AG04450 (cell line): ENCODE data around the gene ATP2B3. TPM values are rescaled to one million over a fixed set of nuclear protein-coding genes. Genes with fewer than 3 reads are reported as not detected.

Experiments
- CTCF ChIA-PET: fragments of 300-600, 350-600 bp; formaldehyde crosslinking; extraction: SDS; loops from one replicate; lab custom pipeline; 2022; ENCODE audit warnings: antibody characterized with exemption, inconsistent platforms; lab: Charles Lee
- POLR2A ChIA-PET: fragments of 350-600 bp; formaldehyde crosslinking; extraction: SDS; loops from one replicate; lab custom pipeline; 2021; ENCODE audit warnings: antibody characterized with exemption, inconsistent platforms; lab: Yijun Ruan, JAX
- DNase-seq: peaks from one replicate; pipeline ENCODE4 v3.0.0-alpha.2; 2011; ENCODE audit warnings: low read depth, low spot score
- H3K27ac ChIP-seq: one replicate; pipeline ENCODE4 v1.5.1; 2012; ENCODE audit warnings: low read depth, low read length, control low read depth
- H3K27me3 ChIP-seq: one replicate; pipeline ENCODE4 v1.6.0; 2012; ENCODE audit warnings: low read length; ENCODE audit not compliant: control insufficient read depth, insufficient read depth
- H3K4me3 ChIP-seq: 2 replicates; pipeline ENCODE4 v1.5.1; 2011; ENCODE audit warnings: mild to moderate bottlenecking, low read depth, low read length, control low read depth
- H3K9me3 ChIP-seq: 2 replicates; pipeline ENCODE4 v1.5.1; 2012; ENCODE audit warnings: low read length; ENCODE audit not compliant: control insufficient read depth, insufficient read depth
- polyA plus RNA-seq: library from polyadenylated mRNA; depleted of rRNA; stranded (reverse); fragments of >200 nt; gene quantifications from 2 replicates; pipeline ENCODE4 v1.2.3, GENCODE V29; 2011
- TF ChIP-seq, protein P1 (sequence below): IDR thresholded peaks from 2 replicates; pipeline ENCODE4 v1.5.1; 2011; ENCODE audit warnings: low read depth, low read length, control low read depth, inconsistent platforms

The ATP2B3 gene
- polyA plus RNA-seq, 1 experiment: 0.01 TPM

DNA sequence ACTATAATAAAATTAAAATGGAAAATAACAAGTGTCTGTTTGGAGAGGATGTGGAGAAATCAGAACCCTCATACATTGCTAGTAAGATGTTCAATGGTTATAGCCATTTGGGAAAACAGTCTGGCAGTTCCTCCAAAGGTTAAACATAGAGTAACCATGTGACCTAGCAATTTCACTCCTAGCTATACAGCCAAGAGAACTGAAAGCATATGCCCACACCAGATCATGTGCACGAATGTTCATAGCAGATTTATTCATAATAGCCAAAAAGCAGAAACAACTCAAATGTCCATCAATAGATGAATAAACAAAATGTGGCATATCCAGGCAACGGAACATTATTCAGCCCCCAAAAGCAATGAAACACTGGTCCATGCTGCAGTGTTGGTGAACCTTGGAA lies 90.9 kb downstream of the ATP2B3 start:
- Histone ChIP-seq H3K9me3 (no peaks in the 10 kb centered on the region), H3K4me3 (no peak overlapping the region), H3K27me3 (peaks cover 12% of the 10 kb centered on the region), H3K27ac (no peak overlapping the region)
- TF ChIP-seq, protein P1, sequence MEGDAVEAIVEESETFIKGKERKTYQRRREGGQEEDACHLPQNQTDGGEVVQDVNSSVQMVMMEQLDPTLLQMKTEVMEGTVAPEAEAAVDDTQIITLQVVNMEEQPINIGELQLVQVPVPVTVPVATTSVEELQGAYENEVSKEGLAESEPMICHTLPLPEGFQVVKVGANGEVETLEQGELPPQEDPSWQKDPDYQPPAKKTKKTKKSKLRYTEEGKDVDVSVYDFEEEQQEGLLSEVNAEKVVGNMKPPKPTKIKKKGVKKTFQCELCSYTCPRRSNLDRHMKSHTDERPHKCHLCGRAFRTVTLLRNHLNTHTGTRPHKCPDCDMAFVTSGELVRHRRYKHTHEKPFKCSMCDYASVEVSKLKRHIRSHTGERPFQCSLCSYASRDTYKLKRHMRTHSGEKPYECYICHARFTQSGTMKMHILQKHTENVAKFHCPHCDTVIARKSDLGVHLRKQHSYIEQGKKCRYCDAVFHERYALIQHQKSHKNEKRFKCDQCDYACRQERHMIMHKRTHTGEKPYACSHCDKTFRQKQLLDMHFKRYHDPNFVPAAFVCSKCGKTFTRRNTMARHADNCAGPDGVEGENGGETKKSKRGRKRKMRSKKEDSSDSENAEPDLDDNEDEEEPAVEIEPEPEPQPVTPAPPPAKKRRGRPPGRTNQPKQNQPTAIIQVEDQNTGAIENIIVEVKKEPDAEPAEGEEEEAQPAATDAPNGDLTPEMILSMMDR: no peak
- POLR2A ChIA-PET: no interaction called here
- no peak for DNase-seq
- CTCF ChIA-PET: interaction anchor here (1.5 kb wide), 1 partner anchor 9 kb away, joined by 4 read pairs; no protein-coding TSS in a partner anchor

DNA sequence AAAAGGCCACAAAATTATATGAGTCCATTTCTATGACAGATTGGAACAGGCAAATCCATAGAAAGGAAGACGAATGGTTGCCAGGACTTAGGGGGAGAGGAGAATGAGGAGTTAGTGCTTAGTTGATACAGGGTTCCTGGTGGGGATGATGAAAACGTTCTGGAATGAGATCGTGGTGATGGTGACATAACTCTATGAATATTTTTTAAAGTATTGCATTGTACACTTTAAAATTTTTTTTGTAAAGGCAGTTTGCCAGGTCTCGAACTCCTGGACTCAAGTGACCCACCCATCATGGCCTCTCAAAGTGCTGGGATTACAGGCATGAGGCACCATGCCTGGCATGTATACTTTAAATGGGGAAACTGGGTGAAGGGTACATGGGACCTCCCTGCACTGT lies 91.4 kb downstream of the ATP2B3 start:
- CTCF ChIA-PET: interaction anchor here (0.9 to 3.1 kb wide), 11 partner anchors 9 to 100 kb away, joined by 3 to 55 read pairs (median 5); partner anchors contain the start of gene CCNQ
- Histone ChIP-seq H3K9me3 (no peaks in the 10 kb centered on the region), H3K4me3 (no peak overlapping the region), H3K27ac (no peak overlapping the region), H3K27me3 (peaks cover 12% of the 10 kb centered on the region)
- TF ChIP-seq, protein P1: no peak
- POLR2A ChIA-PET: no interaction called here
- no peak for DNase-seq

DNA sequence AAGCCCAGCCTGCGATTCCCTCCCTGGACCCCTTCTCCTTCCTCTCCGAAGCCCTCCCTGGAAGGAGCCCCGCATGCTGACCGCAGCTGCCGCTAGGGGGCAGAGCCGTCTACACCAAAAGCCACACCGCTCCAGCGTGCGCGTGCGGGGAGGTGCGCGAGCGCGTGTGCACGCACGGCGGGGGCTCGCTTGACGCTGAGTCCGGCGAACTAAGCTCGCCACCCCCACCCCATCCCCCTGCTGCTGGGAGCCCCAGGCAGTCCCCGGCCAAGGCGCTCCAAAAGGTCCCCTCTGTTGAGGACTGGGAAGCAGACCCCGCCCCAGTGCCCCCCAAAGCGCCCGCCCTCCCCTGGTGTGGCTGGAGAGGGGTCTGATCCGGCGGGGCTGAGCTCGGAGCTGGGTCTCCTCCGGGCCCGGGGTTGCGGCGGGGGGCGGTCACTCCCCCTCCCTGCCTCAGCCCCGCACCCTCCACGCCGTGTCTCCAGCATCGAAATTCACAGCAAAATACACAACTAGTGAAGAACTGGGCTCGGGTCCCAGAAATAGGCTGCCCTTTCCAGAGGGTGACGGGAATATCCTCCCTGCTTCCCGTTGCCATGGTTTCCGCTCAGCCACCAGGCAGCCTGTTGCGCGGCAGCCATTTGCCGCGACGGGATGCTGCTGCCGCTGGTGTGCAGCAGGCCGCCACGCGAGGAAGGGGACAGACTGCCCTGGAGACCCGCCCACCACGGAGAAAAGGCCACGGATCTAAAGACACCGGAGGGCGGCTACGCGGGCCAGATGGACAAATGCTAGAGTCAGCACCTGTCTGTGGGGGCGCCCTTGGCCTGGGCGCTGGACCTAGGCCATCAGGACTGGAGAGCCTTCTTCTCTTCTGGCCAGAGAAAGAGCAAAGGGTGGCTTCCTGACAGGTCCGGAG lies 92.7 kb downstream of the ATP2B3 start:
- Histone ChIP-seq H3K4me3 (peak overlapping the region; percentile 45), H3K27me3 (peaks cover 16% of the 10 kb centered on the region), H3K9me3 (no peaks in the 10 kb centered on the region), H3K27ac (no peak overlapping the region)
- peak; percentile 18 for DNase-seq
- ChIA-PET CTCF (interaction anchor here (0.6 to 3.1 kb wide), 20 partner anchors 9 to 1811 kb away, joined by 3 to 55 read pairs (median 4); partner anchors contain the start of gene CCNQ), POLR2A (no interaction called here)
- TF ChIP-seq, protein P1: peak; percentile 63

DNA sequence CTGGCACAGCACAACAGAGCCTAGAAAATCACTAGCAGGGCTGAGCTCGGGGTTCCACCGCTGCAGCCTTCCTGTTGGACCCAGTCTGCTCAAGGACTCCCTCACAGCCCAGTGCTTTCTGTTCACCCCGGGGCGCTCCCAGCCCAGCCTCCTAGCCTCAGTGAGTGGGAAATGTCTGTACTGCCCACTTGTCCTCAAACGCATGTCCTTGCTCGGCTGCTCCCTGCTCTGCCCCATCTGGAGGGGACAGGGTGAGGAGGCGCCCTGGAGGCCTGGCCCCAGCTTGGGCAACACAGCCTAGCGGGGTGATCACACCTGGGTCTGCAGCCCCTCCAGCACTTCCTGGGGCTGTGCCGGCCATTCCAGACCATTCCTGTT lies 93.4 kb downstream of the ATP2B3 start:
- no peak for DNase-seq
- ChIA-PET CTCF (interaction anchor here (0.8 to 3.1 kb wide), 3 partner anchors 12 to 57 kb away, joined by 3 to 55 read pairs (median 6); no protein-coding TSS in a partner anchor), POLR2A (no interaction called here)
- Histone ChIP-seq H3K27me3 (peaks cover 16% of the 10 kb centered on the region), H3K4me3 (no peak overlapping the region), H3K9me3 (no peaks in the 10 kb centered on the region), H3K27ac (no peak overlapping the region)
- TF ChIP-seq, protein P1: no peak
